Duodenal mucosa (tissue), 2 donors: ENCODE data around the gene ARHGAP12.

Experiments
- H3K27ac ChIP-seq: one replicate; pipeline ENCODE4 v1.7.0; 2013; ENCODE audit warnings: low read depth, low read length
- H3K27me3 ChIP-seq, 2 donors: one replicate each; pipeline ENCODE4 v1.7.0; 2013; ENCODE audit warnings: low read length in 2 of 2, control low read depth in 1 of 2; ENCODE audit not compliant: insufficient read depth in 2 of 2, control insufficient read depth in 1 of 2
- H3K36me3 ChIP-seq, 2 donors: one replicate each; pipeline ENCODE4 v1.7.0; 2013; ENCODE audit warnings: low read length in 2 of 2, control low read depth in 1 of 2; ENCODE audit not compliant: insufficient read depth in 2 of 2, control insufficient read depth in 1 of 2
- H3K4me1 ChIP-seq, 2 donors: one replicate each; pipeline ENCODE4 v1.7.0; 2013; ENCODE audit warnings: low read length in 2 of 2, control low read depth in 1 of 2; ENCODE audit not compliant: insufficient read depth in 2 of 2, control insufficient read depth in 1 of 2
- H3K4me3 ChIP-seq, 2 donors: one replicate each; pipeline ENCODE4 v1.7.0; 2013; ENCODE audit warnings: low read length in 2 of 2, low read depth in 1 of 2
- H3K9ac ChIP-seq, 2 donors: one replicate each; pipeline ENCODE4 v1.7.0; 2013; ENCODE audit warnings: low read length in 2 of 2, low read depth in 1 of 2
- H3K9me3 ChIP-seq, 2 donors: one replicate each; pipeline ENCODE4 v1.7.0; 2013; ENCODE audit warnings: low read length in 2 of 2, control low read depth in 1 of 2; ENCODE audit not compliant: control insufficient read depth in 1 of 2

ARHGAP12 gene

GRCh38 chr10:31948021-31948420 lies 19.4 kb upstream of the ARHGAP12 start:
- Histone ChIP-seq H3K9me3 (no peaks in the 10 kb centered on the region), H3K27ac (no peak overlapping the region), H3K9ac (peak overlapping the region in 1 of 2 donors; percentile 47), H3K27me3 (no peaks in the 10 kb centered on the region), H3K36me3 (no peaks in the 10 kb centered on the region), H3K4me1 (peaks cover 19 to 21% of the 10 kb centered on the region in 2 donors), H3K4me3 (peak overlapping the region in 1 of 2 donors; percentile 32)

GRCh38 chr10:31947144-31947926 lies 18.7 kb upstream of the ARHGAP12 start:
- Histone ChIP-seq H3K36me3 (no peaks in the 10 kb centered on the region), H3K4me1 (peaks cover 21 to 25% of the 10 kb centered on the region in 2 donors), H3K4me3 (peak overlapping the region in 1 of 2 donors; percentile 32), H3K27me3 (no peaks in the 10 kb centered on the region), H3K9ac (peak overlapping the region in 1 of 2 donors; percentile 47), H3K27ac (no peak overlapping the region), H3K9me3 (no peaks in the 10 kb centered on the region)

- no peaks in the 10 kb centered on the region for H3K36me3 ChIP-seq
- H3K9ac ChIP-seq: no peak overlapping the region
- H3K4me3 ChIP-seq: no peak overlapping the region
- H3K27me3 ChIP-seq: no peaks in the 10 kb centered on the region
- no peak overlapping the region for H3K27ac ChIP-seq
- peaks cover 30 to 32% of the 10 kb centered on the region in 2 donors for H3K4me1 ChIP-seq
- no peaks in the 10 kb centered on the region for H3K9me3 ChIP-seq
Measured at GRCh38 chr10:31945392-31945791, 16.8 kb upstream of the ARHGAP12 start.

GRCh38 chr10:31944071-31944433 lies 15.4 kb upstream of the ARHGAP12 start:
- Histone ChIP-seq H3K4me1 (peaks cover 30 to 32% of the 10 kb centered on the region in 2 donors), H3K36me3 (no peaks in the 10 kb centered on the region)

GRCh38 chr10:31942892-31943291 lies 14.3 kb upstream of the ARHGAP12 start:
- Histone ChIP-seq H3K9me3 (no peaks in the 10 kb centered on the region), H3K4me1 (peaks cover 30% of the 10 kb centered on the region in 2 donors), H3K36me3 (no peaks in the 10 kb centered on the region), H3K27me3 (no peaks in the 10 kb centered on the region), H3K4me3 (peak overlapping the region in 1 of 2 donors; percentile 19), H3K27ac (no peak overlapping the region), H3K9ac (no peak overlapping the region)

More at GRCh38 chr10:31944071-31944433, 15.4 kb upstream of the ARHGAP12 start:
- no peak overlapping the region for H3K4me3 ChIP-seq
- H3K9ac ChIP-seq: no peak overlapping the region
- no peak overlapping the region for H3K27ac ChIP-seq
- H3K9me3 ChIP-seq: no peaks in the 10 kb centered on the region
- H3K27me3 ChIP-seq: no peaks in the 10 kb centered on the region

GRCh38 chr10:31942435-31942834 lies 13.8 kb upstream of the ARHGAP12 start:
- Histone ChIP-seq H3K36me3 (no peaks in the 10 kb centered on the region), H3K27ac (no peak overlapping the region), H3K4me3 (peak overlapping the region in 1 of 2 donors; percentile 19), H3K9ac (peak overlapping the region in 1 of 2 donors; percentile 8), H3K27me3 (no peaks in the 10 kb centered on the region), H3K4me1 (peaks cover 25 to 30% of the 10 kb centered on the region in 2 donors), H3K9me3 (no peaks in the 10 kb centered on the region)

DNA sequence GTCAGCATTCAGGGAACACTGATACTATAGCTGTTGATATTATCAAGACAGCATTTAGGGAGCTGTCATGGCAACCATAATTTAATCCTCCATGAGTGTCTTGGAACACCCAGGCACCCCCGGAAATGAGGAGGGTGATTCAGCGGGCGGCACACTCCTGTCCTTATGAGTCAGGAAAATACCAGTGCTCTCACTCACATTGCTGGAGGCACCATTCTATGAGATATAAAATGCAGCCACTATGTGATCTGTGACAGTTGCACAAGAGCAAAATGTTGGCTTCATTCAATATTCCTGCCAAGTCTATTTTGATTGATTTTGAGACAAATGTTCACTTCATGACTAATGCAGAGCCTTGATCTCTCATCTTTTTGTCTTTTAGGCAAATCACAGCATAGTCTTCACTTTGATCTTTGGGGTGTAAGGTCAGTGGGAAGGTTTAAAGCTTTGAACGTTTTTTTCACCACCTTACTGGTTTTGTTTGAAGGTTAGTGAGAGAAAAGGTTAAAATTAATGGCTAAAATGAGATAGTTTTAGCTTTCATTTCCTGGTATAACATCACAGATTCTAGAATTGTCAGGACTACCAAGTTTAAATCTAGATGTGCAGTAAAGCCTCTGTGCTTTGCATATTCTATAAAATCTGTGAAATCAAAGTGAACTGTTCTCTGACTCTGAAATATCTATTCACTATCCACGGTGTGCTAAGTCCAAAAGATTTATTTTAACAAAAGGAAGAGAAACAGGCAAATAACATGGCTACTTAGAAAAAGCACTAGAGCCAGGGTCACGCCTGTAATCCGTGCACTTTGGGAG lies 12.4 kb upstream of the ARHGAP12 start:
- no peak overlapping the region for H3K9ac ChIP-seq
- H3K4me1 ChIP-seq: peaks cover 21 to 35% of the 10 kb centered on the region in 2 donors
- H3K9me3 ChIP-seq: no peaks in the 10 kb centered on the region
- no peaks in the 10 kb centered on the region for H3K36me3 ChIP-seq
- H3K27ac ChIP-seq: no peak overlapping the region
- H3K27me3 ChIP-seq: no peaks in the 10 kb centered on the region
- H3K4me3 ChIP-seq: no peak overlapping the region

DNA sequence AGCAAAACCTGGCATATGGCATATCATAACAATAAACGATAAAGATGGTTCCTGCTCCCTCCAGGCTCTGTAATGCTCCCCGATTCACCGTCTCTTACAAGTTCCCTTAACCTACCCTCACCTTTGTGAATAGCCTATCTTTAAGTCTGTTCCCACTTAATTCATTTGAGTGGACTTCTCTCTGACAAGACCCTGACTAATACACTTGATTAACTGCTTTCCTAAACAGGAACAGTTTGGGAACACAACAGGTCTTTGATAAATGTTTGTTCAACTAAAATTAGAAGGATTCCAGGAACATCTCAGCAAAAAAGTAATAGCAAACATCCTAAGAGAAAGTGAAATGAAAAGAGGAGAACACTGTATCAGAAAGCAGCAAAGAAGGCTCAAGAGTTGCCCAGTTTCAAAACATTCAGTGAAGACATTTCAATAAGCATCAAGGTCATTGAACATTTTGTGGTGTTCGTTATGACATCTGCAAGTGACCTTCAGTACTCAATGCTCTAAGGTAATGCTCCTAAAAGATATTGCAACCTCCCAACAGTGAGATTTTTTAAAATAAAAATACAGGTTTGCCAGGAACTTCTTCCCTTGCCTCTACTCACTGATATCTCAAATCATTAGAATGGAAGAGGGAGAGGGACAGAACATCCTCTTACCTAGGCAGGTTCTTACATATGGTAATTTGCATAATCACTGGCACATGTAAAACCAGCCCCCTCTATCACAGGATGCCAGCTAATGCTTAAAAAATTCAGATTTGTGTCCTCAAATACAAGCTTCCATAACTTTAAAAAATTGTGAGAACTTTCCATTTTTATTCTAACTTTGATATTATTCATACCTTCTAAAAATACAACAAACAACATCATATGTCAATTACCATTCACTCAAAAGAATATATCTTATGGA lies 11.4 kb upstream of the ARHGAP12 start:
- Histone ChIP-seq H3K4me3 (no peak overlapping the region), H3K27ac (no peak overlapping the region), H3K9ac (no peak overlapping the region), H3K9me3 (no peaks in the 10 kb centered on the region), H3K27me3 (no peaks in the 10 kb centered on the region), H3K4me1 (peaks cover 21 to 32% of the 10 kb centered on the region in 2 donors), H3K36me3 (no peaks in the 10 kb centered on the region)

GRCh38 chr10:31937371-31937770 lies 8.7 kb upstream of the ARHGAP12 start:
- peak overlapping the region in 1 of 2 donors; percentile 4 for H3K9ac ChIP-seq

More at GRCh38 chr10:31937371-31937770, 8.7 kb upstream of the ARHGAP12 start:
- Histone ChIP-seq H3K4me1 (peaks cover 11 to 17% of the 10 kb centered on the region in 2 donors), H3K4me3 (no peak overlapping the region), H3K27ac (no peak overlapping the region), H3K27me3 (no peaks in the 10 kb centered on the region), H3K36me3 (no peaks in the 10 kb centered on the region), H3K9me3 (no peaks in the 10 kb centered on the region)
